ENCODE data around the gene NYNRIN. TPM values are rescaled to one million over a fixed set of nuclear protein-coding genes. Genes with fewer than 3 reads are reported as not detected.

The NYNRIN gene
- total and polyA plus RNA-seq, 2 of the 4 experiments (the other 2 are of a cell fraction), result 2.2 to 5.4 TPM

DNA sequence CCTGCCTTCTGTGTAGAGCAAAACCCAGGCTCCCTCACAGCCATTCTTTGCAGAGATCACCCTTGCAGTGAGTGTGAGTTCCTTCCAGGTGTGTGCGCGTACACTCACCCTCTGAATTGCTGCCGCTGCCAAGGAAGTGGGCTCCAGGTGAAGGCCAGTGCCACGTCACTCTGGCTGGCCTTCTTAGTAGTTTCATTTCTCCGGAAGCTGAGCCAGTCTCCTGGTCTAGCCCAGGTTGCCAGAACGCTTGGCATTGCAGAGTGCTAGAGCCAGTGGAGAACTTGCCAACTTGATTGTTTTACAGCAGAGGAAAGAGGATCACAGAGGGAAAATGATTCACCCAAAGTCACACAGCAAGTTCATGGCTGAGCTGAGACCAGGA is 19.7 kb downstream of the NYNRIN start:
- H2BK120ac ChIP-seq (ENCODE audit: low read depth, low read length), result no peak overlapping the region
- no peak overlapping the region for H2BK15ac ChIP-seq (ENCODE audit: low read depth, low read length)
- no peak overlapping the region for H3K23ac ChIP-seq (ENCODE audit: low read depth, low read length)
- no peak overlapping the region for H3K4me2 ChIP-seq (ENCODE audit: low read depth, low read length)
- no peak overlapping the region for H3K18ac ChIP-seq (ENCODE audit: low read depth, low read length)
- H2BK20ac ChIP-seq (ENCODE audit: low read depth, low read length), result no peak overlapping the region
- no peak overlapping the region for H3K56ac ChIP-seq (ENCODE audit: extremely low read depth, insufficient read depth, low read length)
- no peak overlapping the region for H3K4me3 ChIP-seq (ENCODE audit: insufficient read depth, low read depth, low read length)
- H4K91ac ChIP-seq (ENCODE audit: insufficient read depth, low read depth, low read length), result no peak overlapping the region
- ChIA-PET CTCF (interaction anchor here (0.7 to 1.4 kb wide), 3 partner anchors 13 to 47 kb away, joined by 3 to 5 read pairs (median 4); no protein-coding TSS in a partner anchor), POLR2A (ENCODE audit: unreplicated experiment) (interaction anchor here (1.0 to 1.4 kb wide), 2 partner anchors 18 to 52 kb away, joined by 3 to 4 read pairs; no protein-coding TSS in a partner anchor)
- H3K79me1 ChIP-seq (ENCODE audit: low read depth in 1 of 2, low read length in 2 of 2), result no peaks in the 10 kb centered on the region
- in situ Hi-C loops (cut with MboI; ENCODE audit: low sequenced_read_pairs) (no loop called here), dilution Hi-C loops (cut with HindIII; ENCODE audit: low sequenced_read_pairs, unreplicated experiment) (no loop called here), intact Hi-C loops (cut with micrococcal nuclease) (no loop called here)
- no peak overlapping the region for H3K4ac ChIP-seq (ENCODE audit: low read depth, low read length)
- peaks cover 29% of the 10 kb centered on the region for H3K27me3 ChIP-seq (ENCODE audit: control insufficient read depth, insufficient read depth, low read length)
- no CpG with 5 or more reads among the region's 6 CpGs for WGBS, 2 experiments (ENCODE audit: extremely low coverage in 2 of 2, insufficient read length in 1 of 2)
- no peak overlapping the region for H3K27ac ChIP-seq (ENCODE audit: insufficient read depth, low read length)
- no peak for DNase-seq
- H4K8ac ChIP-seq (ENCODE audit: low read depth in 2 of 2, low read length in 2 of 2), result no peak overlapping the region
- no peaks in the 10 kb centered on the region for H4K20me1 ChIP-seq (ENCODE audit: insufficient read depth, low read length)
- peaks cover 3% of the 10 kb centered on the region; the same call in 1 of the 2 replicates for H3K9me1 ChIP-seq (ENCODE audit: insufficient read depth, low read length)
- no peak overlapping the region for H2AK5ac ChIP-seq (ENCODE audit: low read depth, low read length)
- no peak overlapping the region for H2AK9ac ChIP-seq (replicated peaks; ENCODE audit: low read depth, low read length, poor library complexity)
- no peak for ATAC-seq (ENCODE audit: low read depth)
- no peak overlapping the region for H2AFZ ChIP-seq (replicated peaks; ENCODE audit: low read length, poor library complexity)
- TF ChIP-seq MAZ (IDR thresholded peaks at IDR 0.05; ENCODE audit: borderline replicate concordance, low read depth, low read length) (no peak), RCOR1 (IDR thresholded peaks at IDR 0.05; ENCODE audit: insufficient replicate concordance, low read length) (no peak), FOS (IDR thresholded peaks at IDR 0.05; ENCODE audit: low read depth, low read length) (no peak), RAD21 (IDR thresholded peaks at IDR 0.05; ENCODE audit: low read length) (no peak), NFE2L2 (IDR thresholded peaks at IDR 0.05; ENCODE audit: low read depth, low read length) (no peak), RFX5 (IDR thresholded peaks at IDR 0.05; ENCODE audit: low read depth, low read length) (no peak), MXI1 (IDR thresholded peaks at IDR 0.05; ENCODE audit: borderline replicate concordance, low read depth, low read length) (no peak), SMC3 (IDR thresholded peaks at IDR 0.05; ENCODE audit: low read depth, low read length) (no peak), CEBPB (IDR thresholded peaks at IDR 0.05; ENCODE audit: low read depth, low read length) (no peak), USF2 (IDR thresholded peaks at IDR 0.05; ENCODE audit: low read depth, low read length) (no peak), CHD1 (IDR thresholded peaks at IDR 0.05; ENCODE audit: low read depth, low read length) (no peak), CTCF (conservative IDR thresholded peaks at IDR 0.05; ENCODE audit: low read depth, low read length) (no peak), POLR2A (IDR thresholded peaks at IDR 0.05; ENCODE audit: low read depth, low read length) (no peak), BHLHE40 (IDR thresholded peaks at IDR 0.05; ENCODE audit: low read depth, low read length) (no peak), MAFK (IDR thresholded peaks at IDR 0.05; ENCODE audit: low read depth, low read length) (no peak)
- TF ChIP-seq, protein P1, sequence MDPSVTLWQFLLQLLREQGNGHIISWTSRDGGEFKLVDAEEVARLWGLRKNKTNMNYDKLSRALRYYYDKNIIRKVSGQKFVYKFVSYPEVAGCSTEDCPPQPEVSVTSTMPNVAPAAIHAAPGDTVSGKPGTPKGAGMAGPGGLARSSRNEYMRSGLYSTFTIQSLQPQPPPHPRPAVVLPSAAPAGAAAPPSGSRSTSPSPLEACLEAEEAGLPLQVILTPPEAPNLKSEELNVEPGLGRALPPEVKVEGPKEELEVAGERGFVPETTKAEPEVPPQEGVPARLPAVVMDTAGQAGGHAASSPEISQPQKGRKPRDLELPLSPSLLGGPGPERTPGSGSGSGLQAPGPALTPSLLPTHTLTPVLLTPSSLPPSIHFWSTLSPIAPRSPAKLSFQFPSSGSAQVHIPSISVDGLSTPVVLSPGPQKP (IDR thresholded peaks at IDR 0.05; ENCODE audit: borderline replicate concordance, low read depth, low read length), result no peak
- H3K36me3 ChIP-seq (ENCODE audit: control insufficient read depth, insufficient read depth, low read length), result peaks cover 11% of the 10 kb centered on the region; the same call in 1 of the 2 replicates
- H3K4me1 ChIP-seq (ENCODE audit: control insufficient read depth, insufficient read depth, low read length), result no peaks in the 10 kb centered on the region
- H4K5ac ChIP-seq (ENCODE audit: low read depth, low read length), result no peak overlapping the region
- BruUV-seq (replicated peaks), result TSS peak; percentile 54
- H3K9ac ChIP-seq (ENCODE audit: low read depth, low read length), result no peak overlapping the region
- no peak overlapping the region for H3K14ac ChIP-seq (replicated peaks; ENCODE audit: low read depth, low read length)
- no peak overlapping the region for H2BK5ac ChIP-seq (ENCODE audit: low read depth, low read length, poor library complexity, severe bottlenecking)
- no peaks in the 10 kb centered on the region for H3K9me3 ChIP-seq (ENCODE audit: control insufficient read depth, insufficient read depth, low read length)

Measured in IMR-90 (cell line).